AG10803 (cell line): Measurements from ENCODE around the gene CASKIN1.

ENCODE experiments used
- DNase-seq: peaks from one replicate; pipeline ENCODE4 v3.0.0; 2010; ENCODE audit warnings: low read depth
- H3K4me3 ChIP-seq: 2 replicates; pipeline ENCODE4 v1.5.1; 2011; ENCODE audit warnings: mild to moderate bottlenecking, low read length, control low read depth
- CTCF ChIP-seq: conservative IDR thresholded peaks from 2 replicates; pipeline ENCODE4 v1.5.1; 2011; ENCODE audit warnings: mild to moderate bottlenecking, low read length, control low read depth, inconsistent platforms

Gene CASKIN1

DNA sequence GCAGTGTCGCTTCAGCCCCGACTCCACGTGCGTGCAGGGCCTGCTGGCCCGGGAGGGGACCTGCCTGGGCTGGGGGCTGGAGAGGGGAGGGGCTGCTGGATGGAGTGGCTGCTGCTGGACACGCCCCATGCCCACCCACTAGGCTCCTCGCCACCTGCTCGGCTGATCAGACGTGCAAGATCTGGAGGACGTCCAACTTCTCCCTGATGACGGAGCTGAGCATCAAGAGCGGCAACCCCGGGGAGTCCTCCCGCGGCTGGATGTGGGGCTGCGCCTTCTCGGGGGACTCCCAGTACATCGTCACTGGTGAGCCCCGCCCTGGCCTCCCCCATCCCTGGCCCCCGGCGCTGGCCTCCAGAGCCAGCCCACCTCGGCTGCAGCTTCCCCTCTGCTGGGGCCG, 11.9 kb upstream of the CASKIN1 start:
- H3K4me3 ChIP-seq, result no peak overlapping the region
- no peak for TF ChIP-seq CTCF
- no peak for DNase-seq

- TF ChIP-seq CTCF, result no peak
- no peak overlapping the region for H3K4me3 ChIP-seq
- DNase-seq, result no peak
Observed at GRCh38 chr16:2207872-2208271, 11.5 kb upstream of the CASKIN1 start.

GRCh38 chr16:2206780-2207433, 10.5 kb upstream of the CASKIN1 start:
- H3K4me3 ChIP-seq, result no peak overlapping the region
- no peak for TF ChIP-seq CTCF
- no peak for DNase-seq

DNA sequence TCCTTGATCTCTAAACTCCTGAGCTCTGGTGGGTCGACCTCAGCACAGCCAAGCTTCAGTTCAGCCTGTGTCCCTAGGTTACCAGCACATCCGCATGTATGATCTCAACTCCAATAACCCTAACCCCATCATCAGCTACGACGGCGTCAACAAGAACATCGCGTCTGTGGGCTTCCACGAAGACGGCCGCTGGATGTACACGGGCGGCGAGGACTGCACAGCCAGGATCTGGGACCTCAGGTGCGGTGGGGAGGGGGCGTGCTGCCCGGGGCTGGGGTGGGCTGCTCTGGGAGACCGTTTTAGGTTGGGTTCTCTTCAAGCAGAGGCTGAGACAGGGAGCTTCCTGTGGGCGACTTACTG, 10.0 kb upstream of the CASKIN1 start:
- TF ChIP-seq CTCF, result no peak
- peak overlapping the region; percentile 90 for H3K4me3 ChIP-seq
- DNase-seq, result no peak

DNA sequence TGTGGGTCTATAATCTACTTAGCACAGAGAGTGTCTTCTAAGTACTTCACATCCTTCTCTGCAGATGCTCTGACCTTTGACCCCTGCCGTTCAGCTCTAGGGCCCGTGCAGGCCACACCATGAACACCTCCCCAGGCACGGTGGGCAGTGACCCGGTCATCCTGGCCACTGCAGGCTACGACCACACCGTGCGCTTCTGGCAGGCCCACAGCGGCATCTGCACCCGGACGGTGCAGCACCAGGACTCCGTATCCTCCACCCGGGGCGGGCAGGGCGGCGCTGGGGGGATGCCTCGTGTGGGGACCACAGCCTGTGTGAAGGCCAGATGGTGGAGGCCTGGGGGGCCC, 9.5 kb upstream of the CASKIN1 start:
- TF ChIP-seq CTCF, result no peak
- peak overlapping the region; percentile 90 for H3K4me3 ChIP-seq
- no peak for DNase-seq

GRCh38 chr16:2205104-2205966, 8.9 kb upstream of the CASKIN1 start, which contains the start of gene MLST8:
Gene MLST8 (plus strand): TSS chr16:2205454. CDS start chr16:2206086, 632 bp downstream.
- no peak; the same call in 1 of the 2 replicates for TF ChIP-seq CTCF
- H3K4me3 ChIP-seq, result peak within 1 kb of the TSS; percentile 90
- peak; percentile 82 for DNase-seq
